T-cell (primary cell): ENCODE data around the gene CDC42SE2. TPM values are rescaled to one million over a fixed set of nuclear protein-coding genes. Genes with fewer than 3 reads are reported as not detected.

Experiments
- ATAC-seq, 4 experiments: fragments of 200-7000 bp in 3 of 4; fragments of 150-1000 bp in 1 of 4; cut with Tn5 transposase; replicated peaks in 1 of 4; 1 replicate in 3 of 4; 2 replicates in 1 of 4; pipeline ENCODE4 v1.10.0; 2021; ENCODE audit warnings: moderate library complexity in 3 of 4, mild to moderate bottlenecking in 2 of 4, moderate number of reproducible peaks in 1 of 4
- CTCF ChIA-PET, 2 donors: fragments of 300-600 bp; sonication (Branson Sonifier 250); formaldehyde crosslinking; loops; one replicate each; lab custom pipeline; 2022; ENCODE audit warnings: antibody characterized with exemption in 2 of 2; lab: Charles Lee
- POLR2A ChIA-PET, 2 donors: fragments of 300-600 bp; sonication (Branson Sonifier 250); formaldehyde crosslinking; loops; one replicate each; lab custom pipeline; 2022; ENCODE audit warnings: antibody characterized with exemption in 2 of 2; lab: Charles Lee
- DNase-seq, 35 experiments: peaks; one replicate each; pipeline versions ENCODE4 v3.0.0 to v3.0.0-alpha.2; 2013 to 2023
- H3K27ac ChIP-seq: one replicate; pipeline ENCODE4 v1.5.1; 2013; ENCODE audit warnings: low read length
- H3K27me3 ChIP-seq, 2 experiments: replicated peaks in 1 of 2; 1 replicate in 1 of 2; 2 replicates in 1 of 2; pipeline versions ENCODE4 v1.6.1 to v1.7.0; 2013; ENCODE audit warnings: low read length in 1 of 2, mixed read lengths in 1 of 2; ENCODE audit not compliant: control insufficient read depth in 2 of 2, insufficient read depth in 2 of 2; ENCODE audit errors: extremely low read depth in 1 of 2
- H3K36me3 ChIP-seq, 2 donors: 1 replicate in 1 of 2; 2 replicates in 1 of 2; pipeline versions ENCODE4 v1.6.1 to v1.7.0; 2013; ENCODE audit warnings: low read length in 1 of 2; ENCODE audit not compliant: control insufficient read depth in 2 of 2, insufficient read depth in 1 of 2; ENCODE audit errors: extremely low read depth in 1 of 2
- H3K4me1 ChIP-seq, 2 experiments: 1 replicate in 1 of 2; 2 replicates in 1 of 2; pipeline versions ENCODE4 v1.6.1 to v1.7.0; 2013; ENCODE audit warnings: low read length in 2 of 2, mixed read lengths in 1 of 2; ENCODE audit not compliant: insufficient read depth in 2 of 2, control insufficient read depth in 1 of 2; ENCODE audit errors: extremely low read depth in 1 of 2
- H3K4me3 ChIP-seq, 2 donors: 1 replicate in 1 of 2; 2 replicates in 1 of 2; pipeline versions ENCODE4 v1.5.1 to v1.7.0; 2013; ENCODE audit warnings: mild to moderate bottlenecking in 2 of 2, low read length in 1 of 2, moderate library complexity in 1 of 2; ENCODE audit not compliant: control insufficient read depth in 1 of 2; ENCODE audit errors: extremely low read depth in 1 of 2
- H3K9me3 ChIP-seq: 2 replicates; pipeline ENCODE4 v1.7.0; 2013
- H3K27ac Mint-ChIP-seq, 2 donors: one replicate each; pipeline ENCODE4 v1.8.0; 2020 to 2021; ENCODE audit warnings: mild to moderate bottlenecking in 2 of 2, mixed read lengths in 2 of 2
- H3K27me3 Mint-ChIP-seq, 2 donors: one replicate each; pipeline ENCODE4 v1.8.0; 2021 to 2022; ENCODE audit warnings: mixed read lengths in 2 of 2
- H3K36me3 Mint-ChIP-seq: one replicate; pipeline ENCODE4 v1.8.0; 2021; ENCODE audit warnings: mixed read lengths
- H3K4me1 Mint-ChIP-seq, 3 donors: one replicate each; pipeline ENCODE4 v1.8.0; 2020 to 2022; ENCODE audit warnings: mixed read lengths in 3 of 3, mild to moderate bottlenecking in 1 of 3
- H3K4me3 Mint-ChIP-seq, 3 donors: one replicate each; pipeline ENCODE4 v1.8.0; 2020 to 2022; ENCODE audit warnings: mild to moderate bottlenecking in 3 of 3, mixed read lengths in 3 of 3, moderate library complexity in 3 of 3
- H3K9me3 Mint-ChIP-seq, 3 donors: one replicate each; pipeline ENCODE4 v1.8.0; 2020 to 2022; ENCODE audit warnings: mixed read lengths in 3 of 3
- WGBS: methylation state at CpG from one replicate; pipeline ENCODE4 v1.1.5; 2013; ENCODE audit warnings: missing lambda C conversion rate; ENCODE audit not compliant: insufficient coverage; 5-methylcytosine and 5-hydroxymethylcytosine counted together
- total RNA-seq, 35 experiments: library from RNA in 6 of 35; stranded (reverse) in 6 of 35; fragments of 120-200 nt in 1 of 35; gene quantifications; one replicate each; pipeline versions ENCODE4 v1.2.1 to v1.2.4 and lab custom pipeline; 2013 to 2026

CDC42SE2 gene
- total RNA-seq, 5 donors from 2014 or later (not counting 1 experiment from before 2014, with no cell fraction given), result 229 to 259 (median 238) TPM

DNA sequence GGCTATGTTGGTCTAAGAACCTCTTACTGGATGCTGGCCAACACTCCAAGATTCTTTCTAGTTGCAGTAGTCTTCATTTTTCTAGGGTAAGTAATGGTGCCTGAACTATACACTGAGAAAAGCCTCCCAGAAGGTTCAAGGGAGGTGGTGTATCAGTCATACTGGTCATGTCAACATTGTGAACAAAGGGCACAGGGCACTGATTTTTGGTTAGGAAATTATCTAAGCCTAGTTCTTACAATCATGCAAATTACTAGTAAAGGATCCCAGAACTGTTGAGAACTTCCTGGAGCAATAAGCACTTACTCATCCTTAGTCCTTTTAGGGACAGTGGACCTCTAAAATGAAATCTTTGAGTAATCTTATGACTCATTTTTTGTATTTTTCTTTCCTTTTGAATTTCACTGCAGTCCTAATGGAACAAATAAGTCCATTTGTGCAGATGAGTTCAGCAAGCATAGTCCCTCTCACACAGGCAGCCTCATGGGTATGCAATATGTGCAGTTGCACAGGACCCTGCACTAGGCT, 21.1 kb upstream of the CDC42SE2 start:
- Mint-ChIP-seq H3K4me3 (no peak overlapping the region), H3K27ac (no peak overlapping the region), H3K9me3 (peaks cover 0 to 5% (median 0%) of the 10 kb centered on the region in 3 donors), H3K27me3 (no peaks in the 10 kb centered on the region), H3K36me3 (peaks cover 6% of the 10 kb centered on the region), H3K4me1 (peaks cover 0 to 7% (median 0%) of the 10 kb centered on the region in 3 donors)
- Histone ChIP-seq H3K36me3 (no peaks in the 10 kb centered on the region), H3K4me3 (no peak overlapping the region), H3K9me3 (no peaks in the 10 kb centered on the region), H3K4me1 (no peaks in the 10 kb centered on the region), H3K27me3 (no peaks in the 10 kb centered on the region), H3K27ac (no peak overlapping the region)
- DNase-seq (no peak), ATAC-seq (no peak)
- POLR2A ChIA-PET, result interaction anchor here in 1 of 2 donors (0.6 kb wide), 1 partner anchor 120 kb away, joined by 6 read pairs; no protein-coding TSS in a partner anchor
- CTCF ChIA-PET, result no interaction called here

GRCh38 chr5:131245312-131245711, 18.5 kb upstream of the CDC42SE2 start:
- no peaks in the 10 kb centered on the region for H3K9me3 ChIP-seq
- Mint-ChIP-seq H3K4me1 (peaks cover 13 to 18% (median 16%) of the 10 kb centered on the region in 3 donors), H3K36me3 (peaks cover 6% of the 10 kb centered on the region), H3K27ac (no peak overlapping the region), H3K9me3 (peaks cover 0 to 5% (median 0%) of the 10 kb centered on the region in 3 donors), H3K27me3 (no peaks in the 10 kb centered on the region), H3K4me3 (no peak overlapping the region)
- ATAC-seq (no peak), DNase-seq (no peak)
- peaks cover 1 to 4% of the 10 kb centered on the region in 2 experiments for H3K4me1 ChIP-seq
- H3K27me3 ChIP-seq, result no peaks in the 10 kb centered on the region
- no peaks in the 10 kb centered on the region for H3K36me3 ChIP-seq
- ChIA-PET POLR2A (interaction anchor here in 1 of 2 donors (1.5 kb wide), 1 partner anchor 19 kb away, joined by 3 read pairs; no protein-coding TSS in a partner anchor), CTCF (no interaction called here)
- H3K4me3 ChIP-seq, result no peak overlapping the region
- H3K27ac ChIP-seq, result no peak overlapping the region

DNA sequence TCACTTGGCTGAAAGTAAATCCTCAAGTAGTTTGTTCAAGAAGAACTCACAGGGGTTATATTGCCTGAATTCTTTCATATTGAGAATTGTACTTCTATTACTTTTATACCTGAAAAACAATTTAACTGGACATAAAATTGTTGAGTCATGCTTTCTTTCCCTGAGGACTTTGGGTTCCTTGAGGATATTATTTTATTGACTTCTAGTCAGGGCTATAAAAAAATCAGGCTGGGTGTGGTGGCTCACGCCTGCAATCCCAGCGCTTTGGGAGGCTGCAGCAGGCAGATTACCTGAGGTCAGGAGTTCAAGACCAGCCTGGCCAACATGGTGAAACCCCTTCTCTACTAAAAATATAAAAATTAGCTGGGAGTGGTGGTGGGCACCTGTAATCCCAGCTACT, 17.9 kb upstream of the CDC42SE2 start:
- H3K4me3 ChIP-seq, result no peak overlapping the region
- no peak for ATAC-seq
- H3K9me3 Mint-ChIP-seq, result peaks cover 0 to 5% (median 0%) of the 10 kb centered on the region in 3 donors
- no peaks in the 10 kb centered on the region for H3K27me3 Mint-ChIP-seq
- CTCF ChIA-PET, result no interaction called here
- no peaks in the 10 kb centered on the region for H3K36me3 ChIP-seq
- H3K36me3 Mint-ChIP-seq, result peaks cover 6% of the 10 kb centered on the region
- no peak overlapping the region for H3K27ac ChIP-seq
- no peak for DNase-seq
- no peak overlapping the region for H3K27ac Mint-ChIP-seq
- H3K4me1 ChIP-seq, result peaks cover 4 to 8% of the 10 kb centered on the region in 2 experiments
- H3K9me3 ChIP-seq, result no peaks in the 10 kb centered on the region
- peaks cover 19 to 23% (median 21%) of the 10 kb centered on the region in 3 donors for H3K4me1 Mint-ChIP-seq
- no CpG with 5 or more reads among the region's 2 CpGs for WGBS
- no peaks in the 10 kb centered on the region for H3K27me3 ChIP-seq
- POLR2A ChIA-PET, result interaction anchor here in 1 of 2 donors (1.5 kb wide), 1 partner anchor 19 kb away, joined by 3 read pairs; no protein-coding TSS in a partner anchor
- H3K4me3 Mint-ChIP-seq, result no peak overlapping the region

DNA sequence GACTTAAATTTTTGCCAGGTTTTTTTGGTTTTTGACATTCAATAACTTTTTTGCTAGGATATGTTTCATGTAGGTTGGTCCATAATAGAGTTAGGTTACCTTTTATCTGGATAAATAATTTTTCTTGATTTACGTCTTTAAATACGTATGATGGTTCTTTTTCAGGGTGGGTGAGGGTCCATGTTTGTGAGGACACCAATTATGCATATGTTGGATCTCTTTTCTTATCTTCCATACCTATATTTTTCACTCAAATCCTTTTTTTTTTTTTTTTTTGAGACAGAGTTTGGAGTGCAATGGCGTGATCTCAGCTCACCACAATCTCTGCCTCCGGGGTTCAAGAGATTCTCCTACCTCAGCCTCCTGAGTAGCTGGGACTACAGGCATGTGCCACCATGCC, 17.3 kb upstream of the CDC42SE2 start:
- no peak overlapping the region for H3K27ac Mint-ChIP-seq

DNA sequence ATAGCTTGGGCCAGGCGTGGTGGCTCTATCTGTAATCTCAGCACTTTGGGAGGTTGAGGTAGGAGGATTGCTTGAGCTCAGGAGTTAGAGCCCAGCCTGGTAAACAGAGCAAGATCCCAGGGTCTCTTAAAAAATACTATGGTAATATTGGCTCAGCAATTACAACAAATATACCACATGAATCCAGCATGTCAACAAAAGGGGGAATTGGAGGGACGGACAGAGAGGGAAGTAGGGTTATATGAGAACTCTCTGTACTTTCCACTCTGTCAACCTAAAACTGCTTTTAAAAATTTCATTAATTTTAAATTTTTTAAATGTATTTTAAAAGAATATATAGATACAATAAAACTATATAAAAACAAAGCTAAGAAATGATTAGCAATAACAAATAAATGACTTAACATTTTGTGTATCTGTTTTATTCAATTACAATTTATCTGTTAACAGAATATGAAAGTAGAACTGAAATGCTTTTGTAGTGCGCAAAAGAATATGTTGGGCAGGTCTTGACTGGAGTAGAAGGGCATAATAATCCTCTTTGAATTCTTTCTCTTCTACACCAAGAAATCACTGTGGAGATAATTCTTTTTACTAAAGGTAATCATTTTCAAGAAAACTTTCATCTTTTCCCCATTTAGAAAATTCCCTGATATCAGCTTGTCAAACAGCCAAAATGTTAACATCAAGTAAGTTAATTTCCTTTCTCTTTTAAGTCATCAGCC, 12.9 kb upstream of the CDC42SE2 start:
- POLR2A ChIA-PET, result interaction anchor here (0.5 to 6.0 kb wide), 14 partner anchors 8 to 415 kb away, joined by 3 to 84 read pairs (median 3); partner anchors contain the start of gene CDC42SE2 (in 1 of the 2)
- Mint-ChIP-seq H3K27me3 (no peaks in the 10 kb centered on the region), H3K4me1 (peaks cover 53 to 59% (median 54%) of the 10 kb centered on the region in 3 donors), H3K9me3 (peaks cover 0 to under 1% (median 0%) of the 10 kb centered on the region in 3 donors), H3K27ac (peak overlapping the region; percentile 98 to 99), H3K4me3 (peak overlapping the region; percentile 74 to 91 (median 75)), H3K36me3 (peaks cover 2% of the 10 kb centered on the region)
- CTCF ChIA-PET, result interaction anchor here (0.6 to 3.5 kb wide), 12 partner anchors 14 to 167 kb away, joined by 3 to 37 read pairs (median 4); partner anchors contain the start of gene CDC42SE2 (in 1 of the 2)
- H3K27ac ChIP-seq, result peak overlapping the region; percentile 98
- no peak for ATAC-seq
- H3K4me3 ChIP-seq, result no peak overlapping the region
- H3K9me3 ChIP-seq, result no peaks in the 10 kb centered on the region
- no peaks in the 10 kb centered on the region for H3K27me3 ChIP-seq
- no CpG with 5 or more reads among the region's 3 CpGs for WGBS
- H3K36me3 ChIP-seq, result peaks cover 0 to 2% of the 10 kb centered on the region in 2 donors
- no peak for DNase-seq
- H3K4me1 ChIP-seq, result peaks cover 34 to 36% of the 10 kb centered on the region in 2 experiments

More for the DNA sequence above, 17.3 kb upstream of the CDC42SE2 start:
- H3K36me3 ChIP-seq, result no peaks in the 10 kb centered on the region
- peaks cover 0 to 5% (median 0%) of the 10 kb centered on the region in 3 donors for H3K9me3 Mint-ChIP-seq
- no peak overlapping the region for H3K27ac ChIP-seq
- ATAC-seq, result no peak
- H3K4me1 Mint-ChIP-seq, result peaks cover 25 to 28% (median 27%) of the 10 kb centered on the region in 3 donors
- ChIA-PET POLR2A (interaction anchor here in 1 of 2 donors (0.6 kb wide), 1 partner anchor 22 kb away, joined by 5 read pairs; no protein-coding TSS in a partner anchor), CTCF (interaction anchor here in 1 of 2 donors (0.6 kb wide), 1 partner anchor 10 kb away, joined by 4 read pairs; no protein-coding TSS in a partner anchor)
- H3K27me3 ChIP-seq, result no peaks in the 10 kb centered on the region
- no CpG with 5 or more reads among the region's 4 CpGs for WGBS
- H3K4me3 ChIP-seq, result no peak overlapping the region
- no peaks in the 10 kb centered on the region for H3K27me3 Mint-ChIP-seq
- no peaks in the 10 kb centered on the region for H3K9me3 ChIP-seq
- DNase-seq, result no peak
- H3K36me3 Mint-ChIP-seq, result peaks cover 4% of the 10 kb centered on the region
- peaks cover 9% of the 10 kb centered on the region in 2 experiments for H3K4me1 ChIP-seq
- H3K4me3 Mint-ChIP-seq, result no peak overlapping the region

- DNase-seq, result peak; percentile 56 to 93 (median 81)
- WGBS, result 2% methylated on average over 5 of the region's 6 CpGs
- no peaks in the 10 kb centered on the region for H3K27me3 Mint-ChIP-seq
Measured at GRCh38 chr5:131252824-131253171, 11.1 kb upstream of the CDC42SE2 start.

More at GRCh38 chr5:131252824-131253171, 11.1 kb upstream of the CDC42SE2 start:
- H3K4me3 ChIP-seq, result peak overlapping the region; percentile 63 to 68
- no peaks in the 10 kb centered on the region for H3K9me3 Mint-ChIP-seq
- peaks cover 0 to 11% of the 10 kb centered on the region in 2 donors for H3K36me3 ChIP-seq
- H3K4me1 Mint-ChIP-seq, result peaks cover 71 to 76% (median 73%) of the 10 kb centered on the region in 3 donors
- no peaks in the 10 kb centered on the region for H3K27me3 ChIP-seq
- peak overlapping the region; percentile 98 to 99 for H3K27ac Mint-ChIP-seq
- POLR2A ChIA-PET, result interaction anchor here (0.5 to 6.0 kb wide), 9 partner anchors 11 to 129 kb away, joined by 3 to 84 read pairs (median 6); partner anchors contain the start of gene CDC42SE2 (in 2 of the 2)
- CTCF ChIA-PET, result interaction anchor here (0.6 to 3.5 kb wide), 9 partner anchors 9 to 129 kb away, joined by 3 to 37 read pairs (median 4); partner anchors contain the start of gene CDC42SE2 (in 1 of the 2)
- peaks cover 11% of the 10 kb centered on the region for H3K36me3 Mint-ChIP-seq
- peak; percentile 83 to 90 (median 86) for ATAC-seq
- peak overlapping the region; percentile 98 for H3K27ac ChIP-seq
- peak overlapping the region; percentile 75 to 96 (median 91) for H3K4me3 Mint-ChIP-seq
- peaks cover 48 to 55% of the 10 kb centered on the region in 2 experiments for H3K4me1 ChIP-seq
- no peaks in the 10 kb centered on the region for H3K9me3 ChIP-seq
